NK-92 (cell line): ENCODE results near the gene HSBP1.
A peak's percentile ranks its signal among the peaks of the same experiment; 100 is the strongest.

ENCODE experiments used
- DNase-seq: peaks from one replicate; lab custom pipeline; 2025; ENCODE audit not compliant: unreplicated experiment; lab: John Stamatoyannopoulos, UW

HSBP1 gene

GRCh38 chr16:83802554-83803205 lies 5.1 kb upstream of the HSBP1 start:
- no peak for DNase-seq

GRCh38 chr16:83803811-83804210 lies 4.0 kb upstream of the HSBP1 start:
- no peak for DNase-seq

GRCh38 chr16:83804366-83804765 lies 3.4 kb upstream of the HSBP1 start:
- DNase-seq = no peak

GRCh38 chr16:83806036-83806435 lies 1.7 kb upstream of the HSBP1 start:
- no peak for DNase-seq

- no peak for DNase-seq
Observed at GRCh38 chr16:83806731-83807130, 1.0 kb upstream of the HSBP1 start.

GRCh38 chr16:83807327-83807709 lies 460 bp upstream of the HSBP1 start:
- DNase-seq = no peak

- DNase-seq = no peak
Observed at GRCh38 chr16:83808573-83809014, 816 bp downstream of the HSBP1 start.

- no peak for DNase-seq
Observed at GRCh38 chr16:83809092-83809491, 1.3 kb downstream of the HSBP1 start.

GRCh38 chr16:83810901-83811300 lies 3.1 kb downstream of the HSBP1 start:
- DNase-seq = no peak

- DNase-seq = no peak
Observed at GRCh38 chr16:83813823-83814658, 6.3 kb downstream of the HSBP1 start.

GRCh38 chr16:83814659-83814985 lies 6.8 kb downstream of the HSBP1 start:
- no peak for DNase-seq

GRCh38 chr16:83817022-83817421 lies 9.2 kb downstream of the HSBP1 start:
- no peak for DNase-seq

- no peak for DNase-seq
Observed at GRCh38 chr16:83818276-83818675, 10.5 kb downstream of the HSBP1 start.

GRCh38 chr16:83819361-83819760 lies 11.6 kb downstream of the HSBP1 start:
- DNase-seq = no peak

- peak; percentile 9 for DNase-seq
Observed at GRCh38 chr16:83826146-83826913, 18.6 kb downstream of the HSBP1 start.

GRCh38 chr16:83830091-83830768 lies 22.5 kb downstream of the HSBP1 start:
- DNase-seq = no peak

- DNase-seq = no peak
Observed at GRCh38 chr16:83830769-83831455, 23.1 kb downstream of the HSBP1 start.

GRCh38 chr16:83831456-83831987 lies 23.7 kb downstream of the HSBP1 start:
- no peak for DNase-seq

- DNase-seq = no peak
Observed at GRCh38 chr16:83833921-83834320, 26.1 kb downstream of the HSBP1 start.
